ENCODE results near the gene CHID1.

CHID1 gene

GRCh38 chr11:849104-849824 lies 61.3 kb downstream of the CHID1 start:
- H3K27ac Mint-ChIP-seq = no peak overlapping the region
- peak overlapping the region; percentile 78 for H3K4me3 Mint-ChIP-seq
- H3K4me1 Mint-ChIP-seq = peaks cover 19% of the 10 kb centered on the region
- no peaks in the 10 kb centered on the region for H3K36me3 Mint-ChIP-seq
- no peak for ATAC-seq
- H3K27me3 Mint-ChIP-seq = peaks cover 56% of the 10 kb centered on the region
- H3K9me3 Mint-ChIP-seq = no peaks in the 10 kb centered on the region

- Mint-ChIP-seq H3K4me1 (peaks cover 25% of the 10 kb centered on the region), H3K36me3 (no peaks in the 10 kb centered on the region), H3K9me3 (no peaks in the 10 kb centered on the region), H3K4me3 (peak overlapping the region; percentile 43), H3K27me3 (peaks cover 57% of the 10 kb centered on the region), H3K27ac (no peak overlapping the region)
- ATAC-seq = peak; percentile 67
Measured at GRCh38 chr11:848380-848931, 62.2 kb downstream of the CHID1 start.

- H3K27me3 Mint-ChIP-seq = peaks cover 56% of the 10 kb centered on the region
- H3K4me1 Mint-ChIP-seq = peaks cover 28% of the 10 kb centered on the region
- no peak overlapping the region for H3K27ac Mint-ChIP-seq
- no peaks in the 10 kb centered on the region for H3K9me3 Mint-ChIP-seq
- no peak overlapping the region for H3K4me3 Mint-ChIP-seq
- ATAC-seq = no peak
- no peaks in the 10 kb centered on the region for H3K36me3 Mint-ChIP-seq
Measured at GRCh38 chr11:847876-848275, 62.7 kb downstream of the CHID1 start.

- ATAC-seq = no peak
- peaks cover 29% of the 10 kb centered on the region for H3K4me1 Mint-ChIP-seq
- H3K27me3 Mint-ChIP-seq = peaks cover 48% of the 10 kb centered on the region
- no peaks in the 10 kb centered on the region for H3K36me3 Mint-ChIP-seq
- H3K9me3 Mint-ChIP-seq = no peaks in the 10 kb centered on the region
- H3K4me3 Mint-ChIP-seq = no peak overlapping the region
- H3K27ac Mint-ChIP-seq = no peak overlapping the region
Measured at GRCh38 chr11:846496-847098, 64.0 kb downstream of the CHID1 start.

- no peak overlapping the region for H3K4me3 Mint-ChIP-seq
- no peak for ATAC-seq
Measured at GRCh38 chr11:845872-846495, 64.6 kb downstream of the CHID1 start.

GRCh38 chr11:844693-845644 lies 65.6 kb downstream of the CHID1 start:
- Mint-ChIP-seq H3K4me3 (no peak overlapping the region), H3K27ac (no peak overlapping the region), H3K4me1 (peaks cover 44% of the 10 kb centered on the region), H3K9me3 (no peaks in the 10 kb centered on the region), H3K27me3 (peaks cover 38% of the 10 kb centered on the region), H3K36me3 (no peaks in the 10 kb centered on the region)
- ATAC-seq = no peak

More at GRCh38 chr11:845872-846495, 64.6 kb downstream of the CHID1 start:
- H3K36me3 Mint-ChIP-seq = no peaks in the 10 kb centered on the region
- H3K27me3 Mint-ChIP-seq = peaks cover 44% of the 10 kb centered on the region
- peaks cover 35% of the 10 kb centered on the region for H3K4me1 Mint-ChIP-seq
- H3K9me3 Mint-ChIP-seq = no peaks in the 10 kb centered on the region
- H3K27ac Mint-ChIP-seq = no peak overlapping the region

GRCh38 chr11:843818-844692 lies 66.6 kb downstream of the CHID1 start:
- H3K4me3 Mint-ChIP-seq = peak overlapping the region; percentile 89
- no peak for ATAC-seq
- peak overlapping the region; percentile 59 for H3K27ac Mint-ChIP-seq

GRCh38 chr11:843086-843734 lies 67.4 kb downstream of the CHID1 start:
- peak; percentile 1 for ATAC-seq
- H3K27ac Mint-ChIP-seq = peak overlapping the region; percentile 59
- peaks cover 38% of the 10 kb centered on the region for H3K4me1 Mint-ChIP-seq
- H3K9me3 Mint-ChIP-seq = no peaks in the 10 kb centered on the region
- H3K4me3 Mint-ChIP-seq = peak overlapping the region; percentile 89
- peaks cover 25% of the 10 kb centered on the region for H3K27me3 Mint-ChIP-seq
- H3K36me3 Mint-ChIP-seq = peaks cover 6% of the 10 kb centered on the region

More at GRCh38 chr11:843818-844692, 66.6 kb downstream of the CHID1 start:
- peaks cover 40% of the 10 kb centered on the region for H3K4me1 Mint-ChIP-seq
- no peaks in the 10 kb centered on the region for H3K9me3 Mint-ChIP-seq
- H3K36me3 Mint-ChIP-seq = peaks cover under 1% of the 10 kb centered on the region
- H3K27me3 Mint-ChIP-seq = peaks cover 33% of the 10 kb centered on the region

GRCh38 chr11:842370-843002 lies 68.1 kb downstream of the CHID1 start, which contains the start of the genes POLR2L and TSPAN4:
Gene POLR2L (minus strand): TSS chr11:842529. CDS start chr11:842508, 21 bp downstream.
Gene TSPAN4 (plus strand): TSS chr11:842852. CDS start chr11:850305, 7,453 bp downstream.
- H3K27me3 Mint-ChIP-seq = peaks cover 23% of the 10 kb centered on the region
- ATAC-seq = peak; percentile 86
- peaks cover 42% of the 10 kb centered on the region for H3K4me1 Mint-ChIP-seq
- H3K4me3 Mint-ChIP-seq = peak within 1 kb of the TSS; percentile 89
- no peaks in the 10 kb centered on the region for H3K9me3 Mint-ChIP-seq
- H3K27ac Mint-ChIP-seq = peak within 1 kb of the TSS; percentile 84
- peaks cover 11% of the 10 kb centered on the region for H3K36me3 Mint-ChIP-seq

GRCh38 chr11:841981-842369 lies 68.6 kb downstream of the CHID1 start:
- Mint-ChIP-seq H3K27me3 (peaks cover 23% of the 10 kb centered on the region), H3K9me3 (no peaks in the 10 kb centered on the region), H3K4me3 (peak overlapping the region; percentile 89), H3K36me3 (peaks cover 14% of the 10 kb centered on the region), H3K4me1 (peaks cover 45% of the 10 kb centered on the region), H3K27ac (peak overlapping the region; percentile 84)
- peak; percentile 52 for ATAC-seq

- peak overlapping the region; percentile 89 for H3K4me3 Mint-ChIP-seq
- peaks cover 19% of the 10 kb centered on the region for H3K27me3 Mint-ChIP-seq
- H3K27ac Mint-ChIP-seq = peak overlapping the region; percentile 84
- peaks cover 14% of the 10 kb centered on the region for H3K36me3 Mint-ChIP-seq
- no peaks in the 10 kb centered on the region for H3K9me3 Mint-ChIP-seq
- peaks cover 43% of the 10 kb centered on the region for H3K4me1 Mint-ChIP-seq
- ATAC-seq = no peak
Measured at GRCh38 chr11:839875-840617, 70.6 kb downstream of the CHID1 start.

GRCh38 chr11:839280-839623 lies 71.4 kb downstream of the CHID1 start:
- Mint-ChIP-seq H3K4me3 (no peak overlapping the region), H3K36me3 (peaks cover 14% of the 10 kb centered on the region), H3K9me3 (no peaks in the 10 kb centered on the region), H3K27me3 (peaks cover 12% of the 10 kb centered on the region), H3K4me1 (peaks cover 41% of the 10 kb centered on the region), H3K27ac (no peak overlapping the region)
- no peak for ATAC-seq
